Raji (cell line): Measurements from ENCODE around the gene ADPRHL1.

ENCODE experiments used
- POLR2A ChIP-seq: IDR thresholded peaks from 2 replicates; pipeline ENCODE4 v1.6.1; 2011; ENCODE audit warnings: low read depth, low read length, control low read depth; ENCODE audit not compliant: insufficient read depth

Gene ADPRHL1

DNA sequence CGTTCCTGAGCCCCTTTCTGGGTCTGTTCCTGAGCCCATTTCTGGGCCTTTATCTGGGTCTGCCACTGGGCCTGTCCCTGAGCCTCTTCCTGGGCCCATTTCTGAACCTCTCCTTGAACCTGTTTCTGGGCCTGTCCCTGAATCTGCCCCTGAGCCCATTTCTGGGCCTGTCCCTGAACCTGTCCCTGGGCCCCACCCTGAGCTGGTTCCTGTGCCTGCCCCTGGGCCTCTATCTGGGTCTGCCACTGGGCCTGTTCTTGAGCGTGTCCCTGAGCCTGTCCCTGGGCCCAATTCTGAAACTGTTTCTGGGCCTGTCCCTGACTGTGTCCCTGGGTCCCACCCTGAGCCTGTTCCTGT, 48.9 kb downstream of the ADPRHL1 start:
- TF ChIP-seq POLR2A: no peak

DNA sequence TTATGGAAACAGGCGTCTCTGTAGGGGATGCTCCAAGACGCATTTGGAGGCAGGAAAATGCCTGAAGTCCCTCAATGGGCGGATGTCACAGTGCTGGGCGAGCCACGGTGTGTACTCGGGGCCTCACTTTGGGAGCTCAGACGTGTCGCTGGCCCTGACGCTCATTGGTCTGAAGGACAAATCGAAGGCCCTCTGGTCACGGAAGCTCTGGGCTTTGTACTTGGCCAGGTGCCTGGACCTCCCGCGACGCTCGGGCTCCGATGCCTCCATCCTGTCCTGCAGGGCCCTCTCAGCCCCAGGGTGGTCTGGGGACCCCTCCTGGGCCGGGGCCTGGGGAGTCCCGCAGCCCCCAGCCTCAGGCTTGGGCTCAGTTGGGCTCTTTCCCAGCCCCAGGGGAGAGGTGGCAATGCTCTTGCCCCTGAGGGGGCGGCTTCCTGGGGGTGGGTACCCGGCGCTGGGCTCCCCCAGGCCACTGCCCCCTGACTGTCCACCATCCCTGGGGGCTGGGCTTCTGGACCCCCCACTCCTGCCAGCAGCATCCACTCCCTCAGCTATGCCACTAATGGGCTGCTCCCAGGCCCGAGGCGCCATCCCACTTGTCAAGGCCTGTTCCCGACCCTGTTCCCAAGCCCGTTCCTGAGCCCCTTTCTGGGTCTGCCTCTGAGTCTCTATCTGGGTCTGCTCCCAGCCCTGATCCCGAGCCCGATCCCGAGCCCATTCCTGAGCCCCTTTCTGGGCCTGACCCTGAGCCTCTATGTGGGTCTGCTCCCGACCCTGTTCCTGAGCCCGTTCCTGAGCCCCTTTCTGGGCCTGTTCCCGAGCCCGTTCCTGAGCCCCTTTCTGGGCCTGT, 49.8 kb downstream of the ADPRHL1 start:
- TF ChIP-seq POLR2A: no peak

DNA sequence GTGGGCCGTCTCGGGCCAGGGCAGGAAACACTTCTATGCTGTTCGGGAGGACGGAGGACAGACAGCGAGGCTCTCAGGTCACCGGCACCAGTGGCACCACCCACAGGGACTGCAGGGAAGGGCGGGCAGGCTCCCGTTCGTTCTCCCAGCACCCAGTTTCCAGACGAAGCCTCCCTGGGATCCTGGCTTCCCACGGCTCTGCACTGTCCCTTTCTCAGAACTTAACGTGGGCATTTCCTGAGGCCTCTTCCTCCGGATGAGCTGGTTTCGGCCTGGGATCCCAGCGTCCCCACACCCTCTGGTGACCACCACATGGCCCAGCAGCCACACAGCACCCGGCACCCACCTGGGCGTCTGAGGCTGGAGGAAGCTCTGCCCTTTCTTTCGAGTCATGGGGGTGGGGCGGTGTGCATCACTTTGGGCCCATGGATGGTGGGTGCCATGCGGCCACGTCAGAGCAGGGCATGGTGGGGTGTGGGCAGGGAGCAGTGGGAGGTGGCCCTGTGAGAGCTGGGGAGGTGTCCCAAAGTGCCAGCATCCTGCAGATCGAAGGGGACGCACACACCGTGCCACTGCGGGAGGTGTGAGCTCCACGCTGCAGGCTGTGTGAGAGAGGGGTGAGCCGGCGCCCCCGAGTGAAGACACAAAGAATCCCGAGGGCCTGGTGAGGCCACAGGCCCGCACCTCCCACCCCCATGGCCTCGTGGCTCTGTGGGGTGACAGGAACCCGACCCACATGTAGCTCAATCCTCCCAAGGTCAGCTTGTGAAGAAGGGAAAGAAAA, 50.6 kb downstream of the ADPRHL1 start:
- TF ChIP-seq POLR2A: no peak

DNA sequence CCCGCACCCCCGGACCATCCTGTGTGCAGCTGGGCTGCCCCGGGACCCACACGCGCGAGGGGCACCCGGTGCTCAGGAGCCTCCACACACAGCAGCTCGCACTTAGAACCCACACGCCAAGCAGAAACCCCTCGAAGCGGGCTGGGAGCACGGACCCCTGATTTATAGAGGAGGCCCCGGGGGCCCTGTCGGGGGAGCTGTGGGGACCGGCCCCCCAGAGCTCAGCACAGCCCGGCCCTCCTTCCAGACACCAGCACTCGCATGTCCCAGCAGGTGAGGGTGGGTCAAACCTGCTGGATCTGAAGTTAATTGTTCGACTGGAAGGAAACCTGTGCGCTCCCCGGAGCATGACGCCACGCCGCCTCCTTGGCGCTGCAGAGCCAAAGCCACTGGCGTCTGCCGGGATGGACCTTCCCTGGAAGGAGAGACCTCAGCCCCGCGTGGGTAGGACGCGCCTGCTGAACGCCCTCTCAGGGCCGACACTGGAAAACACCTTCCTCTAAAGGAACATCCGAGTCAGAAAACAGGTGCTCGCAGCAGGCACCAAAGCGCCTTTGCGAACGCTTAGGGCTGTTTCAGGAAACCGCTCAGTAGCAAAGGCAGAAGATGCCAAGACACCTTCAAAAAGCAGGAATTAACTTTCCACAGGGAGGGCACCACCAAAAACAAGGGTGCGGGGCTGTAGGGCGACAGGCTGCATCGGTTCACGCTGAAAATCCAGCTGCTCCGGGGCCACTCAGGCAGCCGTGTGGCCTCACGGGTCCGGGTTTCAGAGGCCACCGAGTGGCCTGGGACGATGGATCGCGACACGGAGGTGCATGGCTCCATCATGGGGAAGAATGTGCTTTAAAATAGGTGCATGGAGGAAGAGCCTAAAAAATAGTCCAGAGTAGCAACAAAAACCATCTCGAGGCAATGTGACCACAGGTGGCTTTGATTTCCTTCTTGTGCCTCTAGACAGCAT, 51.6 kb downstream of the ADPRHL1 start:
- no peak for TF ChIP-seq POLR2A

DNA sequence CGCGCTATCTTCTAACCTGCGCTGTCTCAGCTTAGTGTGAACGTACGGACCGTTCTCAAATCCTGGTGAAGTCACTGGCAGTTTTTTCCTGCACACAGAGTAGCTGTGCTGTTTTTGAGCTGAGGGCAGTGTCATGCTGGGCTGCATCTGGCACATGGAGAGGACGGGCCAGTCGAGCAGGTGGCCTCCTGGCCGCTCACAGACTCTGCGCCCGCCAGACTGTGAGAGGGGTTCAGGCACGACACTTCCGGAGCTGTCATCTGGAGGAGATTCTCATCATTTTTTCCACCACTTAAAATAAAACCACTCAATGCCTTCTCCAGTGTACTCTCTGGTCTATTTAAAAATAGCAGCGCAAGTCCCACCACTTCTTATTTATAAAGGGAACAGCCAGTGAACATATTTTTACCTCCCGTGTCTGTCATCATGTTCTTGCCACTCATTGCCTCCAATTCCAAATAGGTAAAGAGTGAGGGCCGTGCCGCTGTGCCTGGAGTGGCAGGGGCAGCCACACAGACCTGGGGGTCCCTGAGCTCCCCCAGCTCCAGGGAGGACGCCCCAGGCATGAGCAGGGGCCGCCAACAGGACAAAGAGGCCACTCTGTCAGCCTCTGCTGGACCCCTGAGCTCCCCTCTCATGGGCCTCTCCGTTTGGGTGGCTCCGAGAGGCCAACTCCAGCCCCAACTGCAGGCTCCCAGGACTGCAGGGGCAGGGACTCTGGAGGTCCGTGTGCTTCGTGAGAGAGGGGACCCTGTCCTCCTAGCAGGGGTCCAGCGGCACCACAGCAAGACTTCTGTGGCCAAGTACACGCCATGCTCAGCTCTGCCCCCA, 52.5 kb downstream of the ADPRHL1 start:
- TF ChIP-seq POLR2A: no peak

DNA sequence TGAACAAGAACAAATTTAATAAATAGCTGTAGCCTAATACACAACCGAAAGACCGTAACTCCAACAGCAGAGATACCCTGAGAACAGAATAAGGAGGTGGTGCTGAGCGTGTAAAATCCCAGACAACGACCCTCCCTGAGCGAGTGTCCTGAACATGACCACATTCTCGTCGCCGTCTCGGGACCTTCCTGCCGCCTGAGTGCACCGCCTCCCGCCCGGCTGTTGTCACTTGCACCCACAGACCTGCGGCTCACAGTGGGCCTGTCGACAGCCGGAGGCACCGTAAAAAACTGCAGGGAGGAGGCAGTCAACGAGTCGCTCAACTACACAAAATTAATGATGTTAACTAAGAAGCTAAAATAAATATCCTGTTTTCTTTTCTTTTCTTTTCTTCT, 53.5 kb downstream of the ADPRHL1 start:
- TF ChIP-seq POLR2A: no peak

DNA sequence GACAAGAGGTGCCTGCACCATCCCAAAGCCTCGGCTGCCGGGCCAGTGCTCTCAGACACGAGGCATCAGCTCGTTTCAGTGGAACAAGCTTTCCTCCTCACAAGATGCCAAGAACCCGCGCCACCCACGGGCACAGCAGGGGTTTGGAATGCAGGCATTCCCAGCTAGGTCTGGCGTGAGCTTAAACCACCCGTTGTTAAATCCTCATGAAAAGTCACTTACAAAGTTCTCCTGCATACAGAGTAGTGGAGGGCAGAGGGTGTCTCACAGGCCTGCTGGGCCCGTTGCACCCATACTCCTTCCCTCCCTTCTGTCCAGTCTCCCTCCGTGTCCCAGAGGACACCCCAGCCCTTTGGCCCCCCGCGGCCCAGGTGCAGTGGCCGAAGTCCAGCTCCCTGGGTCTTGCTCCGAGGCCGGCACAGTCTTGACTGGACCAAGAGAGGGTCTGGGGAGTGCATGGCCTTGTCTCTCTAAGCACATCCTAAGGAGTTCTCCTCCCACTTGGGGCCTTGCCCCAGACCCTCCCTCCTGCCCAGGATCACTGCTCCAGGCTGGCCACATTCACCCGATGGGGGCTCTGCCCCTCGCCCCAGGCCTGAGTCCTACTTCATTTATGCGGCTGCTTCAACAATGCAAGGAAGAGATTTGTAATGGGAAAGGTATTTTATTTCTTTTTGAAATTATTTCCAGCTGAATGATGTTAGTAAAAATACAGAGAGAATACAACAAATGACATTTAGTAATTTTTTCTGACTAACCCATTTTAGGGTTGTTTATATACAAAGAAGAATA, 54.1 kb downstream of the ADPRHL1 start:
- no peak for TF ChIP-seq POLR2A

DNA sequence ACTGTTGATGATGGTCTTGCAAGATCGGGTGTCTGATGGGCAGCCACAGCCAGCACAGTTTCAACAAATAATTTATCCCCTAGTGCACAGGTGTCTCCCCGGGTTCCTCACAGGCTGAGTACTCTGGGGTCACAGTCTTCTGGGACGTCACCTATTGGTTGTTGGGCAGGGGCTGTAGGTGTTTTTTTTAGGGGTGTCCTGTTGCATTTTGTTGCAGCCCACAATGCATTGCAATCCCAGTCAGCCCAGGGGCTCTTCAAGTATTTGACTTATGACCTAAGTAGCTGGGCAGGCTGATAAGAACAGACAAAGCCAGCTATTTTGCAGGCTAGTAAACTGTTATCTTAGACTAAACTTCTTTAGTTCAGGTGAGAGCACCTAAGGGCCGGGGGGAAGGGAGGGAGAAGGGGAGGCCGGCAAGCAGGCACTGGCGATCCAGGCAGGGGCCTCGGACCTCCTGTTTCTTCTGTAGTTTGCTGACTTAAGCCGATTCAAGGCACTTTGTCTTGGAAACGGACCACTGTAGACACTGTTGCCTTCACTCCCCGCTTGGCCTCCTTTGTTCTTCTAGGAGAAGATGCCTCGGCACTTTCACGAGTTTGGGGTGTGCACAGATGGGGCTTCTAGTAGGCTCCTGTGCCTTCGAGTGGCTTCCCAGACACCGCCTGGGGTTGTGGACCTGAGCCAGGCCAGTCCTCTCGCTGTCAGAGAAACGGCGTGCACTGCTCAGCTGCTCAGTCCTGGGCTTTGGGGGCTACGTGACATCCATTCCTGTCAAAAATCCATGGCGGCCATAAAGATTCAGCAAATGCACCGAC, 55.5 kb downstream of the ADPRHL1 start:
- no peak for TF ChIP-seq POLR2A

DNA sequence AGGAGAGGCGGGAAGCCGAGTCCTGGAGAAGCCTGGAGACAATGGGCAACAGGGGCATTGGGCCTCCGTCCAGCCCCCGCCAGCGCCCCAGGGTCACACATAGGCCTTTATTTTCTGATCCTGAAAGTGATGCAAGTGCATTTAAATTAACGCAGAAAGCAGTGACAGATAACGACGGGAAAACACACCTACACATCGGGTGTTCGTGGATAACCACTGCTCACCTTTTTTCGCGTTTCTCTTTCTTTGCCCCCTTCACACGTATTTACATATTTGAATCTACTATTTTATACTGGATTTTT, 59.0 kb downstream of the ADPRHL1 start:
- no peak for TF ChIP-seq POLR2A

DNA sequence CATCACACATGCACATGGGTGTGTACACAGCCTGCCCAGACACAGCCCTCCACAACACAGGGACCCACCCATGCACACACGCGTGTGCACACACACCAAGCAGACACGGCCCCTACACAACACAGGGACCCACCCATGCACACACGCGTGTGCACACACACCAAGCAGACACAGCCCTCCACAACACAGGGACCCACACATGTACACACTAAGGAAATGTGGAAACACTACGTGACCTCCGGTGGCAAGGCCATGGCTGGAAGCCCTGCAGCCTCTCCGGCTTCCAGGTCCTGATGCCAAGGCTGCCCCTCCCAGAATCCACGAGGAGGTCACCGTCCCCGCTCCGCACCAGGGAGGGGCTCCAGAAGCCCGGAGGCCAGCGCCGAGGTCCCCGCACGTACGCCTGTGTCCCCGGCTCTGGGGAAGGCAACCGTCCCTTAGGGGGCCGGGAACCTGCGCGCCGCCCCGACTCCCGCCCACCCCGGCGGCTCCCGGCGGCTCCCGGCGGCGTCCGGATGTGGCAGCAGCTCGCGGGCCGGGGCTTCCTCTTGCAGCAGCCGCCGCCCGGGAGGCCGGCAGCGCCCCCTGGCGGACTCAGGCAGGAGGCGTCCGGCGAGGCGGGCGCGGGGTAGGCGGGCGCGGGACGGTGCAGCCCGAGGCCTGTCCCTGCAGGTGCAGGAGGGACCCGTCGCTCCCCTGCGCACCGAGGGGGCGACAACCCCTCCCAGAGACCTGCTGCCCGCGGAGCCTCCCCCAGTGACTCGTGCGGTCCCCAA, 59.5 kb downstream of the ADPRHL1 start:
- TF ChIP-seq POLR2A: peak; percentile 31; the same call in 1 of the 2 replicates

DNA sequence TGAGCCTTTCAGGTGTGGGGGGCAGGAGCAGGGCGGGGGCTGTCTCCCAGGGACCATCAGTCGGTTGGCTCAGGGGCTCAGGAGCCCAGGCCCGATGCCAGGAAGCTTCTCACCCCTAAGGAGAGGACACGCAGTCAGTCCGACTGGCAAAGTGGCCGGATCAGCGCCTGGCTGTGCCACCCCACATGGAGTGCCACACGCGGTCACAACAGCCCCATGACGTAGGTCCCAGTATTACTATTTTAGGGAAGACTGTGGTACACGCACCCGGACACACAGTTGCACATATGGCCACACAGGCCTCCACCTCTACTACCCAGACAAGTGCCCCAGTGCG, 60.1 kb downstream of the ADPRHL1 start:
- 0 out of 2 replicates have a peak, but pooled peaks have one; percentile 8 for TF ChIP-seq POLR2A

DNA sequence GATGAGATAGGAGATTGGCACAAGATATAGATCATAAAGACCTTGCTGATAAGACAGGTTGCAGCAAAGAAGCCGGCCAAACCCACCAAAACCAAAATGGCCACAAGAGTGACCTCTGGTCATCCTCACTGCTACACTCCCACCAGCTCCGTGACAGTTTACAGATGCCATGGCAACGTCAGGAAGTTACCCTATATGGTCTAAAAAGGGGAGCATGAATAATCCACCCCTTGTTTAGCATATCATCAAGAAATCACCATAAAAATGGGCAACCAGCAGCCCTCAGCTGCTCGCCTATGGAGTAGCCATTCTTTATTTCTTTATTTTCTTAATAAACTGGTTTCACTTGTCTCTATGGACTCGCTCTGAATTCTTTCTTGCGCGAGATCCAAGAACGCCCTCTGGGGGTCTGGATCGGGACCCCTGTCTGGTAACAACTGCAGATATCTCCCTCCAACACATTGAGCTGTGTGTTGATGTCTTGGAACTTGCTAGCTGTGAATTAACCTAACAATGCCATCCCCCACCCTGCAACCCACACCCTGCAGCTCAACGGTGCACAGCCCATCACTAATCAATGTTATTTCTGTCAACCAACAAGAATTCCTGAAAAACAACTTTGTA, 62.3 kb downstream of the ADPRHL1 start:
- no peak for TF ChIP-seq POLR2A
